Activated gamma-delta T cell treated with Interleukin-2 at 50 U/mL for 16 hours (primary cell): ENCODE results near the gene GALNT7.
"Not testable (repeated sequence)": the region's sequence is repeated elsewhere in the genome, so short reads cannot be mapped to it uniquely, and the experiment has no call there.

Experiments used
- DNase-seq: peaks from one replicate; pipeline ENCODE4 v3.0.0-alpha.2; 2020

GALNT7 gene

DNA sequence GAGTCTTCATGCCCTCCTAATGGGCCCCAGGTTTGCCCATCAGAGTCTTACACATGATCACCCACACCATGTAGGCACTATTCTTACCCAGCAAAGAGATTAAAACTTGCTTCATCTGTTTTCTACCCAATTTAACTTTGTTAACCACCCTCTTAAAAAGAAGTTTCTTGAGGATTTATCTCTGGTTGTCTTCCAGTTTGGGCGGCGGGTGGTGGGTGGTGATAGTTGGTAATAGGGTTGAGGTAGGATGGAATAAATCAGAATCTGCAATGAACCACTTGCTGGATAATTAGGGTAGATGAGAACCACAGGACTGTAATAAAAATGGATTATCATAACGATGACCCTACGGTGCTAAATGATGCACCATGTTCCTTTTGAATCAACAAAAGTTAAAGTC, 30.9 kb downstream of the GALNT7 start:
- no peak for DNase-seq

DNA sequence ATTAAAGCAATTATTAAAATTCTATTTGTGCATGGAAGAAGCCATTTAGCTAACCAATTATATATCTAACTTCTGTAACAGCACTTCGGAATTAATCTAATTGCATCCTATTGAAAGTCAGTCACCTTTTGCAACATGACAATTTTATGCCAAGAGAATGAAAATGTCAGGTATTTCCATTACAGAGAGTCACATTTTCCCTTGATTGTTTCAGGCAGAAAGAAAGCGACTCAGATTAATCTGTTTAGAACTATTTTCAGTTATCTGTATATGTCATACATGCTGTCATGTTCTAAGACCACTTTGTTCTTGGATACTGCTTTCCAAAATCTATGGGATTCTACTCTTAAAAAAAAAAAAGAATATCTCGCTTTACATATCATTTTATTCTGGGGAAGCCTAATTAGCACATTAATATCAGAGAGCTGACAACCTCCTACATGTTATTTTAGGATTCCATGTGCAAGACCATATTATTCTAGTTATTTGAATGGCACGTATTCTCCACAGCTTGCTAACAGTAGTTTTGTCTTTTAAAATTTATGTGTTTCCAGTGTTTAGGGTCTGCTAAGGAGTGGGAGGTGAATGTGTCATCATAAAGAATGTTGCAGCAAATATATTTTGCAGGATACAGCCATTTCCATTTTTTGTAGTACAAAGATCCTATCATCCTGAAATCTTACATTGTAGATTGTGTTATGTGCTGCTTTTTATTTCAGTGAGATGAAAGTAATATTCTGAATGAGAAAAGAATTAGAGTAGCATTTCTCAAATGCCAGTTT, 31.7 kb downstream of the GALNT7 start:
- no peak for DNase-seq

DNA sequence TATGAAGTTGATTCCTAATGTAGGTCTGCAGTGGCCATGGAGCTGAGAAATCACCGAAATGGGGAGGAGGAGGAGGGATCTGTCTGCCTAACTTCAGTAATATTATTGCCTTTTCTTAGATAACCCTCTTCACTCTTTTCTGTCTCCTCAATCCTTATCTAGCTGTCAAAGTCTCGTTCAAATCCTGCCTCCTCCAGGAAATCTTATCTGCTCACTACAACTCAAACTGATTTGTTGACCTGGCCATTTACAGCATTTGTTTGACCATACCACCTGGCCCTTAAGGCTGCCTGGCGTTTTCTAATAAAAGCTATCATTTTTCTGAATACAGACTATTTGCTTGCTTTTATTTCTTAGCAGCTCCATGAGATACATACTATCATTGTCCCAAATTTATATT, 33.8 kb downstream of the GALNT7 start:
- no peak for DNase-seq

DNA sequence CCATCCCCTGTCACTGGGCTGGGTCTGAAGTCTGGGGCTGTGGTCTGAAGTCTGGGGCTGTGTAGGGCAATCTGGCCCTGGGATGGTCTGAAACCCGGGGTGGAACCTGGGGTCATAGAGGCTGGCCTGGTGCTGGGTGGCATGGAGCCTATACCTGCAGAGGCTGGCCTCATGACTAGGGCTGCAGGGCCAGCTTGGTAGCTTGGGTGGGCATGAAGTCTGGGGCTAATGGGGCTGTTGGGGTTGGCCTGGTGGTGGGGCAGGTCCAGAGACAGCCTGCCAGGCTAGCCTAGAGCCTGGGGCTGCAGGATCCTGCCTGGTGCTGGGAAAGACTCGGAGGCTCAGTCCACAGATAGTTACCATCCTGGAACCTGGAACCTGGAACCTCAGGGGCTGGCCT, 37.0 kb downstream of the GALNT7 start:
- DNase-seq: no peak

DNA sequence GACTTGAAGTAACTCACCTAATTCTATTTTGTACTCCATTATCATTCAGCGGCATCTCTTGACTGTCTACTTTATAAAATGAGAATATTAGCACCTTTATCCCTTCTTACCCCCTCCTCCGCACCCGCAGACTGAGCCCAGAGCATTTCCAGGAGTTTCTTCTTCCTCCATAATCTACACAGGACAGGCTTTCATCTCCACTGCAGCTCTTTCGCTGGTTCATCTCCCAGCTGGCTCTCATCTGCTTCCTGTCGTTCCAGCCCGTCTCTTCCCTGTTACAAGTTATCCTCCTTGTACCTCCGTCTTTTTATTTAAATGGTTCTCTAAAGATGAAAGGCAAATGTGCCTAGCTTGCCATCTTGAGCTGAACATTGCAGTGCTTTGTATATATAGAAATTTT, 39.8 kb downstream of the GALNT7 start:
- DNase-seq: no peak

DNA sequence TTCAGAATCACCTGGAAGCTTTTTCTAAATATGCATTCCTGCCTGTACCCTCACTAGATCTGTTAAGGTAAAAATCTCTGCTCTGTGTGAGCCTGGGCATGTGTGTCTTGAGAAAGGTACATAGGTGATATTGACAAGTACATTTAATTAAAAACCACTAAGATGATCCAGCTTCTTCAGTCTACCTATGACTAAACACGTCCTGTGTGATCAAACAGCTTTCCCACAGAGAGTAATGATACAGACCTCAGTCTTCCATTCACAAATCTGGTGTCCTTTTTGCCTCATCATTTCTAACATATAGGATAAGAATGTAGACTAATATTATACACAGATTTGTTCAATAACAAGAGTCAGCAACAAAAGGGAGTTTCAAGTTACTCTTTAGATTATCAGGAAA, 42.6 kb downstream of the GALNT7 start:
- no peak for DNase-seq

DNA sequence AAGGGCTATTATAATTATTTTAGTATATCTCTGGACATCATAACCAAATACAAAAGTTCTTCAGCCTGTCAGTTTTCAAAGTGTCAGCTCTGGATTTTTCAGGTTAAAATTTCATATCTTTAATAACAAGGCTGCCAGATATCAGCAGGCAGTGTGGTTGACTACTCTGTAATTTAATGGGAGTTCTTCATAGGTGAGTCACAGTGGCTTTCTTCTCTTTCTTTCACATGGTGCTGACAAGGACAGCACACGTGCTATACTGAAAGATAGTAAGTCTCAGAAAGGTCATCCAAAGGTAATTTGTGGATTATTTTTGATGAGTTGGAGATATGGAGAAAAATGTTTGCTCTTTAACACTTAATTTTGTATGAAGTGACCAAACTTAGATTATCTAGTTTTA, 43.2 kb downstream of the GALNT7 start:
- no peak for DNase-seq

DNA sequence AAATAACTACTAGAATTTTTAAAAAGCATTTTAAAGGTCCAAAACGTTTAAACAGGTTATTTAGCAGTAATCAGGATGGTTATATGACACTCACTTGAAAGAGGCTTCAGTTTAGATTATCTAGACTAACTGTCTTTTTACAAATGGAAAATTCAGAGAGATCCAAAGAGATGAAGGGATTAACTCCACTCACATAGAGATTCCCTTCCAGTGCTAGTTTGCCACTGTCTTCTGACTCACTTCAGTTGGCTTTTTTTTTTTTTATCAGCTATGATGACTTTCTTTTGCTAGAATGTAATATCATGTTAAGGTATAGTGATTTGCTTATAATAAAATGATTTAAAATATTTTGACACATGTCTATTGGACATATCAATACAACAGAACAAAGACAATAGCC, 43.8 kb downstream of the GALNT7 start:
- DNase-seq: no peak

DNA sequence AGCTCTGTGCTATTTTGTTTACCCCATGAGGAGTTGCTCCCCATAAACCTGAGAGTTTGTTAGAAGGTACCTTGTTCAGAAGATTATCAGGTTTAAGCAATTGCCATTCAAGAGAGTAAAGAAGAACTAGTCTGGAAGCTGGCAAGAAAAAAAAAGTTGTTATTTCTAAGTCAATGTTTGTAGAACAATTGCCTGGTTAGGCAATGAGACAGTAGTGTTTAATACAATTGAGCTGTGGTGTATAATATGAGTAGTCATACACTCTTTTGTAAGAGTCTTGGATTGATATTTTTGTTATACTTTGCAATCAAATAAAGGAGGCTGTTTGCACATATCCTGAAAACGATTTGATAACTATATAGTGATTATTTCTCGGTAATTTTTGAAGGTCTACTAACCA, 44.7 kb downstream of the GALNT7 start:
- DNase-seq: no peak

DNA sequence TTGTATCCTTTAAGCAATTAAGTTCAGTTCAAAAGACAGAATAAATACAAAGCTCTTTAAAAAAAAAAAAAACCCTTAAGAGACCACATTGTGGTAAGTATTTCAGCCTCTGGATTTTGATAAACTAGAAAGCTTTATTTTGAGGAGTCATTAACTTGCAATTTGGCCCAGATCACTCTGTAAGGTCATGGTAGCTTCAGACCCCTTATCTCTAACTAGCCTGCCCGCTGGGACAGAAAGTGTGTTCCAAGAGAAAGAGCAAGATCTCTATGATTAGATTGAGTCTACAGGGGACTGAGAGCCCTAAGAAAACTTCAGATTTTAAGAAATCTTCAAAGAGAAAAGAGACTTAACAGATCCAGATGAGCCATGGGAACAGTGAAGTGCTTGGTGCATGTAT, 45.6 kb downstream of the GALNT7 start:
- DNase-seq: no peak

DNA sequence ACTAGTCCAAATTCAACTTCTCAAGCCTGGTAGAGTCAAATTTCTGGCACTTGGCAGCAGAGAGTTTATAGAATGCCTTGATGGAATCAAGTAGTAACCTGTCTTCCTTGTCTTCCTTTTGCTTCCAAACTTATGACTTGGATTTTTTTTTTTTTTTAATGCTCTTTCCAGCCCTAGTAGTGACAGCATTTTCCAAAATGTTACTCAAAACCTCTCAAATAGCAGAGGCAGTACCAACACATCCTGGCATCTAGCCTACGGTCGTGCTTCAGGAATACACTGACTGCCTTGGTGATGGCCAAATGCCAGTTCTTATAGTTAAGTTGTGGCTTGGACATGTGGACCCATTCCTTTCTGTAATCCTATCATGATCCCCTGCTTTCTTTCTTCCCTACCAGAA, 46.0 kb downstream of the GALNT7 start:
- no peak for DNase-seq

DNA sequence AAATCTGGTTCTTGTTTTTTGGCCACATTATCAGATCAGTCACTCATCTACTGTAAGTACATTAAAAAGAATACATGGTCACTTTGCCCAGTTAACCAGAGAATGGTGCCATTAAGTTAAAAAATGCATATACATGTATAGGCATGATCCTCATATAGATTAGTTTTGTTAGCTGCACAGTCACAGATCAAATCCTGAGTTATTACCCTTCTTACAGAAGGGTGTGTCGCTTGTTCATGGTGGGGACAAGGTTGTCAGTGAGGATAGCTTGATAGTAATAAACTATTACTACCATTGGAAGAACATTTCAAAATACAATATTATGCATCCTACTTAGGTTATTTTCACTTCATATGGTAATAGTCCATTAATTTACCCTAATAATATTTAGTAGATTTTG, 48.5 kb downstream of the GALNT7 start:
- DNase-seq: no peak

DNA sequence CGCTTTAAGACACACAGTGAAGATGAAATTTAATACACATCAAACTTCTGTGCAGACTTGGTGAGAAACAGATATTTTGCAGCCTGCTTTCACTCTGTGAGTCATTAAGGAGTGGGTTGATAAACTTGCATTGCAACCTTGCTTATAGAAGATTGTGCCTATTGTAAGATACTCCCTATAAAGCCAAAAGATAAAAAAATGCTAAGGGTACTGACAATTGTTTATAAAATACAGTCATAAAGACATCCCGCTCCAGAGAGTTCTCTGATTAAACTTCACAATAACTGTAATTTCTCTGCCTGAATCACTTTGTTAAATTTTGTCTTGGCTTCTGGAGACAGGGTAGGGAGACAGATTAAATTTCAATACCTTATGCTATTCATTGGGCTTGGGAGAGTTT, 49.1 kb downstream of the GALNT7 start:
- no peak for DNase-seq

DNA sequence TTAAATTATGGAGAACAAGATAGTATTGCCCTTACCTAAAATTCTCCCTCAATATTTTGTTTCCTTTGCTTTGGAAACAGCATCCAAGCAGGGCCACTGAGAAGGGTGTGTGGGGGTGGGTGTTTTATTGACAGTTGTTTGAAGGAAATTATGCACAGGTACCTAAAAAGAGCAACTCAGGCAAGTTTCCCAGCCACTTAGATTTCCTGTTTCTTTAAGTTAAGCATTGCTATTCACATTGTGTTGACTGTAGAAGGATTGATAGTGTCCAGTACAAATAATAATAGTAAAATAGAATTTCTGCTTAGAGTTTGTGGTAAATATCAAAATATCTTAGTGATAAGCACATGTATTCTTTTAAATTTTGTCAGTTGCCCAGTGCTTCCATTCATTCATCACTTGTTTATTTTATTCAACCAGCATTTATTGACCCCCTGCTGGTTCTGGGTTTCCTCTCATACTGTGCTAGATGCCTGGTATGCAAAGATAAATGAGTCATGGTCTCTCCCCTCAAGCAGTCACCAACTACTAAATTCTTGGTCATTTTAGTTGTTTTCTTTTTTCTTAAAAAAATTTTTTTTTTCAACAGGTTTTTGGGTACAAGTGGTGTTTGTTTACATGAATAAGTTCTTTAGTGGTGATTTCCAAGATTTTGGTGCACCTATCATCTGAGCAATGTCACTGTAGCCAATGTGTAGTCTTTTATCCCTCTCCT, 50.0 kb downstream of the GALNT7 start:
- DNase-seq: no peak

DNA sequence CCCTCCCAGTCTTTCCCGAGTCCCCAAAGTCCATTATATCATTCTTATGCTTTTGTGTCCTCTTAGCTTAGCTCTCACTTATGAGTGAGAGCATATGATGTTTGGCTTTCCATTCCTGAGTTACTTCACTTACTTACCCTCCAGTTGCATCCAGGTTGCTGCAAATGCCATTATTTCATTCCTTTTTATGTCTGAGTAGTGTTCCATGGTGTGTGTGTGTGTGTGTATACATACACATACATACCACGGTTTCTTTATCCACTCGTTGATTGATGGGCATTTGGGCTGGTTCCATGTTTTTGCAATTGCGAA, 50.5 kb downstream of the GALNT7 start:
- not testable (repeated sequence) for DNase-seq

DNA sequence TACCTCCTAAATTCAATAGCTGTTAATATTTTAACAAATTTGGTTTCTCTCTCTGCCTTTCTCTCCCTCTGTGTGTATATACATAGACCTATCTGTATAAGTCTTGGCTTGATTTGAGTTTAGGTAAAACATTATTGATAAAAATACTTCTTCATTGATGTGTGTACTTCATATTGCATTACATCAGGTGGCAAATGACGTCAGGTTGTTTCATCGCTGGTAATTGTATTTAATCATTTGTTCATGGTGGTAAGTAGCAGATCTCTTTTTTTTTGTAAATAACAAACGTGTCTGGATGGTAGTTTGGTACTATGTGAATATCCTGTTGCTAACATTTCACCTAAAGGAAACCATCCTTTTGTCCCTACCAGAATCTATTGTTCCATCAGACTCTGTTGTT, 55.1 kb downstream of the GALNT7 start:
- DNase-seq: no peak

DNA sequence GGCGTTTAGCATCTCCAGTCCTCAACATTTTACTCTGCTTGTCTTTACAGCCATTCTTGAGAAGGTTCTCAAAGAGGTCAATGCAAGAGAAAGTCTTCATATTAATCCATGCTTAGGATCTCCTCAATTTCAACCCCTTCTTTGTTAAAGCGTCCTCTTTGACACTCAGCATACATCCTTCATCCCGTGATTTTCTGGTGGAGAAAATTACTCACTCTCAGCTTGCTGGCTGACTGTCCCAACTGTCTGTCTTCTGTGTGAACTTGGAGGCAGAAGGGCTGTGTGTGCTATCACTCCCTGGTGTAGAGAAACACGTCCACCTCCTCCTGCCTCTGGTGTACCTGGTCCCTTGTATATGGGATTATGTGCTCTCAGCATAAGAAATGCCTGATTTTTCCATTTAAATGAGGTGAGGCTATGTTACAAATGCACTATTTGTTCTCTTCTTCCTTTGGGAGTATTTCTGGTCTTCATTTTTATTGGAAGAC, 57.8 kb downstream of the GALNT7 start:
- no peak for DNase-seq

DNA sequence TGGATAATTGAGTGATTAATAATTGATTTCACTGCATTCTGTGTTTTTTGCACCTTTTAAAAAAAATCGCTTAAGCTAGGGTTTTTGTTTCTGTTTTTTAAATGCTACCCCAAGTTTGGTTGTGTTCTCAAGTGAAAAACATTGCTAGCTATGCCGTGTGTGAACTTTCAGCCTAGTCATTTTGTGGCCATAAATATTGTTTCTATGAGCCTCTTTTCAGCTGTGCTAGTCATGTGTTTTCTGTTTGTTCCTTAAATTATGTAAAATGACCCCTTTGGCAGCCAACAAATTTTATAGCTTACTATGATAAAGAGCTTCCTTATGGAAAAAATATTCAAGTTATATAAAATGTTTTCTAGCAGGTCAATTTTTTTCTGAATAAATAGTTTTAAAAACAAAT, 59.1 kb downstream of the GALNT7 start:
- DNase-seq: no peak

DNA sequence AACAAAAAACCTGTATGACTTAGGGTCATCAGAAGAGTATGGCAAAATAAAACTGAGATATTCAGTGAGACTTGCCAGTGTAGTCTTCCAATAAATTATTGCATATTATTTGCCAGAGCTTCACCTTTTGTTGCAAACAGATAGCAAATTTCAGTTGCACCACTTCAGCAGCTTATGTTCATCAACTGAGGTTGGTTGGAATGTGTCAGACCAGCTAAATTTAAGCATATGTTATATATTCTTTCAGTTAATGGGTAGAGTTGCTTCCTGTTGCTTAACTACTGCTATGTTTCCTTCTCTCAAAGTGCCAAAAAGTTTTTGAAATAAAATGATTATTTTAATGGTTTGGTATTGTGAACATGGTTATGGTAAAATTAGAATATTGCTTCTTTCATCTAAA, 61.5 kb downstream of the GALNT7 start:
- DNase-seq: no peak

DNA sequence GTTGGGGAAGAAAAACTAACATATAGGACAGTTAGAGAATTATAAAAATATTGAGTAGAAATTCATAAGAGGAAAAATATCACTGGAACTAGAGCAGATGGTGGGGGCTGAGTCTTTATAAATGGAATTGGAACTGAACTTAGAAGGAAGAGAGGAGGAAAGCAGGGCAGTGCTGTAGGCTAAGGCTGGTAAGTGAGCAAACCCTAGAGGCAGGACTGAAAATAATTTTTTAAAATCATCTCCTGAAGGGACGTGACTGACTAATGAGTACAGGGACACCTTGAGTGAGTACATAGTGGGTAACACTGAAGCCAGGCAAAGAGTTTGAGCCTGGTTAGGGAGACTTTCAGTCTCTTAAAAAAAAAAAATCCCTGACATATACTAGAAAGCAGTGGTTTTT, 63.3 kb downstream of the GALNT7 start:
- DNase-seq: no peak

DNA sequence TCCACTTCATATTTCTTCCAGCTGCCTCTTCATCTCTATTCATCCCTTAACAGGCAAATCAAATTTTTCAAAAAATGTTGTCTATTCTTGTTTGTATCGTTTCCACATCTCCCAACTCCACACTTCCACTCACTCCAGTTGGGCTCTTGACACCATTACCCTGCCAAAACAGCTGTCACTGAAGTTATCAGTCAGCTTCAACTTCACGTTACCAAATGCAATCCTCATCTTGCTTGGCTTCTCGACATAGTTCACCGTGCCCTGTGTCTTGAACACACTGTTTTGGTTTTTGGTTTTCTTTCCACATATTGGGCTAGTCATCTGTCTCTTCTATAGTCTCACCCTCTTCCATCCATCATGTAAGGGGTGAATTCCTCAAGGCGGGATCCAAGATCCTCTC, 65.2 kb downstream of the GALNT7 start:
- no peak for DNase-seq

DNA sequence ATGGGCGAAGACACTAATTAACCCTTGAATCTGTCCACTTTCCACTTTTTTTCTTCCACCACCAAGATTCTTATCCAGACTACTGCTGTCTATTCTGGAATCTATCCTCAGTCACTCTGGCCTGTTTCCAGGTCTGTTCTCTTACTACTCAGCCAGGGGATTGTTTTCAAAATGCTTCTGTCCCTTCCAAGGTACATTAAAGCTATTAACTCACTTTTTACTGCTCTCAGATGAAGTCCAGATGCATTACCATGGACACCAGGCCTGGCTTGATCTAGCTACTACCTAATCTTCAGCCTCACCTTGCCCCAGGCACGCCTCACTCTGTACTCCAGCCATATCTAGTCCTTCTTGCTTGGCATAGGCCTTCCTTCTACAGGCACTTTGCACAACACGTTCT, 66.4 kb downstream of the GALNT7 start:
- DNase-seq: no peak

DNA sequence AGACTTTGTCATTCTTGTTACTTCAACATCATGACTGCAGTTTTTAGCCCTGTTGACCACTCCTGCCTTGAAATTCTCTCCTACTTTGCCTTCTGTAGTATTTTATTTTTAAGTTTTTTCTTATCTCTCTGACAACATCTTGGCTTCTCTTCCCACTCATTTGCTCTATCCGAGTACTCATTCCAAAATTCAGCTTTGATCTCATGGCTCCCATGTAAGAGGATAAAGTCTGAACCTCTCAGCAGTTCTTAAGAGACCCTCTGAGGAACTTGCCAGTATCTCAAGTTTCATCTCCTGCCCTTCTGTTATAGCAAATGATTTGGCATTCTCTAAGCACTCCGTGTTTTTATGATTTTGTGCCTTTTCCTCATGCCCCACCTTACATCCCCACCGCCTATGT, 67.7 kb downstream of the GALNT7 start:
- DNase-seq: no peak

DNA sequence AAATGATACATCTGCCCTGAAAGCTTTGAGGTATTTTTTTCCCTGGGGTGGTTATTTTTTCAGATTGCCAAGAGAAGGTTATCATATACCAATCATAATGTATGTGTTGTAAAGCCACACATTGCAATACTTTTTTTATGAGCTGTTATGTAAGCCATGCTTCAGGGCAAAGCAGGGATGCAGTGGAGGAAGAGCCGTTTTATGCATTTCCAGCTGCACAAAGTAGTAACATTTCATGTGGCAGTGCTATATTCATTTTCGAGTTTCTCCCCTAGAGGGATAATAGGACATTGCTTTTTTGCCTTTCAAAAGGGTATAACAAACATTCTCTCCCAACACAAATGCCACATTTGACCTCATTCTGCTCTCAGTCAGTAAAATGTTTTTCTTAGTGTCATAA, 68.5 kb downstream of the GALNT7 start:
- no peak for DNase-seq

DNA sequence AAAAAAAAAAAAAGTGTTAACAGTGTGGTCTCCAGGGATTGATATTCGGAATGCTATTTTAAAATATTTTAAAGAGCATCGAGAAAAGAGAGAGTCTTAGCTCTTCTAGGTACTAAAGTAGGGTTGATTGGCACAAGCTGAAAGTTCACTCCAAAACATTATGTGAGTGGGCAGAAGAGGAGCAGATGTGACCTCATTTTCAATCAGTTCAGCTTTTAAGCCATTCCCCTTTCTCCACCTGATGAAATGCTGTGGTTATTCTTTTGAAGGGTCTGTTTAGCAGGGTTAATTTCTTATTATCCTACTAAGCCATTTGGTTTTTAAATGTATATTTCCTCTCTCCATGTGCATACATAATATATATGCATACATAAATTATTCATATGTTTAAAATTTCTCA, 69.2 kb downstream of the GALNT7 start:
- DNase-seq: no peak
